Eye (tissue), 1 donor: ENCODE measurements around the gene NENF.

Experiments
- DNase-seq: peaks from one replicate; pipeline ENCODE4 v3.0.0-alpha.2; 2015

NENF gene

DNA sequence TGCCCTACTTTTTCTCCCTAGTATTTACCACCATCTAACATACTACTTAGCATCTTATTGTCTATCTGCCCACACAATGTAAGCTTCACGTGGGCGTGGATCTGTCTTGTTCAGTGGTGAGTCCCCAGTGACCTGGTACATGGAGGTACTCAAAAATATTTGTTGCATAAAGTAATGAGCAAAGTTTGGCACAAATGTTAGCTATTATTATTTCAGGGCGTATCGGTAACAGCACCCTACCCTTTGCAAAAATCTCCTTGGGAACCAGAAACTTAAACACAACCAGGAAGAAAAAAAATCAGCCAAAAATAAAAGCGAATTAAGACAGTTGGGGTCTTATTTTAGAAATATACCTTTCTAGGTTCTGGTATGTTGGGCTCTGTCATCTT, 454 bp upstream of the NENF start:
- no peak for DNase-seq

DNA sequence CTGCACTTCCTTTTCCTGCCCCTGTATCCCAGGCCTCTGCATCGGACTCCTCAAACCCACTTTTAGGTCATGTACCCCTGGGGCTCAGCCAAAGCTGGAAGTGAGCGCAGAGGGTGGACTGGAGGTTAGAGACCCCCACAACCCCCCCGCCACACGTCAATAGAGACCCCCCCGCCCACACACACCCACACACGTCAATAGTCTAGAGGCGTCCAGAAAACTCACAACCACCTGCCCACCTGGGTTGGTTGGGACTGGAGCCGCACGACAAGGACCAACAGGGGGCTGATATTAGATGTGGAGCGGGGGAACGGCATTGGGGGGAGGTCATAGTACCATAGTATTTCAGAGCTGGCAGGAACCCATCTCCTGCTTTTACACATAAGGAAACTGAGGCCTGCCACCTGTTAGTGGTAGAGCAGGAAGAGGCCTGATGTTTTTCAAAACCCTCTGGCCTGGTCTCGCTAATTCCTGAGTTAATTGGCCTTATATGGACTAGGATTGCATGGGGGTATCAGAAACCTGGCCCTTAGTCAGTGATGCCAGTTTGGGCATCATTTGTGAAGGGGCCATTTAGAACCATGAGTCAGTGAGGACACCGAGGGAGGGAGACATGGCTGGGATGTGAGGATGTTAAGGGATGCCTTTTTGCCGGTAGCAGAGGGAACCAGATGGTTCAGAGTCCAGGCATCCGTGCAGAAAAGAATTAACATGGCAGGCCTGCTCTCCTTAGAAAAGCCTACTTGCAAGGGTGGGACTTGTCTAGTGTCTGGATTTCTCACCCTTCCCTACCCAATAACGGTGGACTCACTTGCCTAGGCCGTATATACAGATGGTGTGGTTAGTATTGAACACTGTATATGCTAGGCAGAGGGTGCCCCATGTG, 1.1 kb downstream of the NENF start:
- peak; percentile 68 for DNase-seq

DNA sequence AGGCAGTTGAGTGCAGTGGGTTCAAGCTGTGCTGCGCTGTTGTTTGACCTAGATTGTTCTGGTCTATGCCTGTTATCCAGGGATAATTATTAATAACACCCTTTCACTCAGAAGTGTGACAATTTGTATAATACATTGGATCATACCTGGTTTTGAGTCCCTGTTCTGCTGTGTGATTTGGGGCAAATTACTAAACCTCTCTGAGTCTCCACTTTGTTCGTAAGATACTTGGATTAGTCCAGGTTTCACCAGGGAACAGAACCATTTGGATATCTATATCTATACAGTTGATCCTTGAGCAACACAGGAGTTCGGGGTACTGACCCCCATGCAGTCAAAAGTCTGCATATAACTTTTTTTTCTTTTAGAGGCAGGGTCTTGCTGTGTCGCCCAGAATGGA, 2.3 kb downstream of the NENF start:
- no peak for DNase-seq

DNA sequence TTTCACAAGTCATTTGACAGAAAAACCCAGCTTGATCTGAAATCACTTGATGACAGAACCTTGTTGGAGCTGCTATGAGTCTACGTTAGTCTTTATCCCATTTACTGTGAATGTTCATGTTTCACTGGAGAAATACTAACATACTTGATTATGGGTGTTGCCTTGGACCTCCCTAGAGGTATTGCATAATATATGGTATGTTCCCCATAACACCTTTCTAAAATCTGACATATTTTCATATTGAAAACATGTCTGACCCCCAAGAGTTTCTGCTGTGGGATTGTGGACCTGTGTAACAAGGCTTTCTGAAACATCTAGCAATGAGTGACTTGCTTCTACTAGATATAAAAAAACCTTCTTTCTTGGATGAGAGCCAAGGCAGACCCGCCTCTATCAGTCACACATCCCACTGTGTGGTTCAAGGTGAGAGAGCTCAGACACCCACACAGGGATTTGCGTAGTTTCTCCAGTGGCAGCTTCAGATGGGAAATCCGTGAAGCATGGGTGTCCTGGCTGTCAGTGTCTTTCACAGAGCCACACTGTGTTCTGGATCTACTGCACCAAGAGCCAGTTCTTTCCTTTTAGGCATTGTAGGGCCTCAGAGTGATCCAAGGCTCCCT, 4.6 kb downstream of the NENF start:
- DNase-seq: no peak

DNA sequence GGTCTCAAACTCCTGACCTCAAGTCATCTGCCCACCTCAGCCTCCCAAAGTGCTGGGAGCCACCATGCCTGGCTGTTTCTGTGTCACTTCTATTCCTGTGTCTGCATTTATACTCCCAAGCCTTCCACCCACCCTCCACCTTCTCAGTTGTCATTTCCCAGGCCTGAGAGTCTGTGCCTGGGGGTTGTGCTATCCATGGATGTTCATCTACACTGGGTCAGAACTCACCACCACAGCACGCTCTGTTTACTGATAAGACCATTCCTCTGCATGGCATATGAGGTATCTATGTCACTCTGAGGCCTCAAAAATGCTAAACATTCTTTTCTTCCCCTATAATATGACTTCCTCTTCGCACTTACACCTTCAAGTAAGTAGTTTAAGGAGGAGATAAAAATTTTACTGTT, 6.1 kb downstream of the NENF start:
- no peak for DNase-seq

DNA sequence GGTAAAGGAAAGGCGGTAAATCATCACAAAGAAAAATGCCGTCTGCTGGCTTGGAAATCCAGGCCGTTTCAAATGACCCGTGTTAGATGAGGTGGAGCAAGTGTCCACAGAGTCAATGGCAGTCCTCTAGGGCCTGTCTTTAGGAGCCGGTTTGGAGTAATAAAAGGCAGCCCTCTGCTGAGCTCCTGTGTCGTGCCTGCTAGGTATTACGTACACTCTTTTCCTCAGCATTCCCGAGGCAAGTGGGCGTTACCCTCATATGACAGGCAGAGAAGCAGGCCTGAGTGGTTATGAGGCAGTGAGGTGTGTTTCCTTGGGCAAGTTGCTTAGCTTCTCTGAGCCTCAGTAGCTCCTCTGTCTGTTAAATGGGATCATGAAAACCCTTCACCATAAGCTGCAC, 7.7 kb downstream of the NENF start:
- peak; percentile 47 for DNase-seq

DNA sequence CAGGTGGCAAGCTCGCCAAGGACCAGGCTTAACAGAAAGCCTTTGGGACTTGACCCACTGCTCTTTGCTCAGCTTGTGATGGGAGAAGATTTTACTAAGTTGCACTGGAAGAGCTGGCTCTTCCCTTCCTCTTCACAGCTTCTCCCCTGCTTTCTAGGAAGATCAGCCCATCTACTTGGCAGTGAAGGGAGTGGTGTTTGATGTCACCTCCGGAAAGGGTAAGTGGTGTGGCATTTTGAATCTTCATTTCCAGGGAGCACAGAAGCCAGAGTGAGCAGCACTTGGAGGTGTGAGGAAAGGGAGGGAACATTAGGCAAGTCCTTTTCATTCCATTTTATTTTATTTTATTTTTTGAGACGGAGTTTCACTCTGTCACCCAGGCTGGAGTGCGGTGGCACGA, 9.7 kb downstream of the NENF start:
- no peak for DNase-seq

DNA sequence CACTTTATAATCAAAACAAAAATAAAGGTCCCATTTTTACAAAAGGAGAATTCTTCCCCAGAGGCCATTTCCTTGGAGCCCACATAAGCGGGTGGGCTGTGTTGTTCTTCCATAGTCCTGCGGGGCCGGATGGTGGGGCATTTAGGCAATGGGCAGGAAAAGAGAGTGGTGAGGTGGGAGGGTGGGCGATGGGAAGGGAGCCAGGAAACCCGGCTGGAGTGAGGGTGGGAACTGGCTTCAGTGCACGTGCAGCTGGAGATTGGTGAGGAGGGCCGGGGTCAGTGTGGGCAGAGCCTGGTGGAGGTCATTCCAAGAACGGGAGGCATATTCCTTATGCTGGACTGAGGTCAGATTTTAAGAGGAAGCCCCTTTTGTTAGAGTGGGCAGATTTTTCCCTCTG, 13.6 kb downstream of the NENF start:
- no peak for DNase-seq

DNA sequence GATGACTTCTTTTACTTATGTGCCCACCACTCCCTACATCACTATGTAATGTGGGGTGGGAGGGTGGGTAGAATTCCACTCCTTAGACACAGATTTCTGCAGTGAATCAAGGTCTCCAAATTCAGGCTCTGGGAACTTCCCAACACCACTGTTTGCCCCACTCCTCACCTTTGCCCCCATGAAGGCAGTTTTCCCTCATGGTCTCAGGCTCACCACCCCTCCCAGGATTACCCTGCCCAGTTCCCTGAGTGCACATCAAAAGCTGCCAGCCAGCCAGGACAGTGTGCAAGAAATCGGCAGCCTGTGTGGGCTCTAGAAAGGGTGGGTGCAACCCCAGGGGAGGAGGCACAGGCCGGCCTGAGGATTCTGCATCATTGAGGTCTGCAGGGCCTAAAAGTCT, 14.8 kb downstream of the NENF start:
- no peak for DNase-seq

DNA sequence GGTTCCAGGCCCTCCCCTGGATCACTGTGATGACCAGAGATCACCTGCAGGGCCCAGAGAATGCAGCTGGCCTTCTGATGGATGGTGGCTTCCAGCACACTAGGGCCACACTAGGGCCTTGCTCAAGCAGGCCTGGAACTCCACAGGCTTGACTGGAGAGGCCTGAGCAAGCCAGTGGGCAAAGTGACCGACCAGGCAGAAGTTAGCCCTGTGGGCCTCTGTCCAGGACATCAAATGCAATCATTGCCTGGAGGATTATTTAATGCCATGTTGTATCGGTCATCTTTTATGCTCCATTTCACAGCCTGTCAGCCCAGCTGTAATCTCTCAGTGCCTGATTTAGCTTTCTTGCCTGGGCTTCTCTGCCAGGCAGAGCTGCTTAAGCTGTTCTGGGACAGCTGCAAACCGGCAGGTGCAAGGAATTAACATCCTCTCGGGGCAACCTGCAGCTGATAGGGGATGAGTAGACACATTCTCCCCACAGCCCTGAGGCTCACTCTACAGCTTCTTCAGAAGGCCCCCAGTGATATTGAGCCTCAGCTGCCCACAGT, 17.7 kb downstream of the NENF start:
- peak; percentile 93 for DNase-seq

DNA sequence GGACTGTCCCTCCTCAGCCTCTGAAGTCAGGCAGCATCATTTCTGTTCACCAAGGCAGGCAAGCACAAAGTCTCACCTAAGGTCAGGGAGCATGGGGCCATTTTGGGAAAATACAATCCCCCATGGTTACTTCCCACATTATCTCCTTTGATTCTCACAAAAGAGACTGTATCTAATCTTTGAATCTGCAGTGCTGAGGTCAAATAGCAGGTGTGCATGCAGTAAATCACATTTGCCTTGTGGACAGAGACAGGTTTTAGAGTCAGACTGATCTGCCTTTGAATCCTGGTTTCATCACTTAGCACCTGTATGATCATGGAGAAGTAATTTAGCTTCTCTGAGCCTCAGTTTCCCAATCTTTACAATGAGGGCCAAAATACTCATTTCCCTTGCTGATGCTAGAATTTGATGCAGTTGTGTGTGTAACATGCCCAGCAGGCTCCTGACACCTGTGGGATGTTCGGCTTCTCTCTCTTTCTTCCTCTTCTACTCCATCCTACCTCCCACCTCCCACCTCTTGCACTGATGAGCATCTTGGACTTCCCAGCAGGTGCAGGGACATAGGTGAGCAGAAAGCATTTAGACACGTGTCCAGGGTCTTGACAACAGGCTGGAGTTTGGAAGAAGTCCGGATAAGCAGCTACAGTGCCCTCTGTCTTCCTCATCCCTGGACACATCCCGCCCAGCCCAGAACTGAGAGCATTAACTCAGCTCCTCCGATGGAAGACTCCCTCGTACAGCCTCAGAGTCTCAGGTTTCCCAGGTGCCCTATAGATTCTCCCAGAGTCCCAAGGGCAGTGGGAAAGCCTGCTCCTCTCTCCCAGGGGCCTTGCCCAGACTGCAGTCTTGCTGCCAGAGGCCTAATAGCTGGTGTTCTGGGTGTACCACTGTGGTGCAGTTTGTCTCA, 18.9 kb downstream of the NENF start:
- DNase-seq: no peak

DNA sequence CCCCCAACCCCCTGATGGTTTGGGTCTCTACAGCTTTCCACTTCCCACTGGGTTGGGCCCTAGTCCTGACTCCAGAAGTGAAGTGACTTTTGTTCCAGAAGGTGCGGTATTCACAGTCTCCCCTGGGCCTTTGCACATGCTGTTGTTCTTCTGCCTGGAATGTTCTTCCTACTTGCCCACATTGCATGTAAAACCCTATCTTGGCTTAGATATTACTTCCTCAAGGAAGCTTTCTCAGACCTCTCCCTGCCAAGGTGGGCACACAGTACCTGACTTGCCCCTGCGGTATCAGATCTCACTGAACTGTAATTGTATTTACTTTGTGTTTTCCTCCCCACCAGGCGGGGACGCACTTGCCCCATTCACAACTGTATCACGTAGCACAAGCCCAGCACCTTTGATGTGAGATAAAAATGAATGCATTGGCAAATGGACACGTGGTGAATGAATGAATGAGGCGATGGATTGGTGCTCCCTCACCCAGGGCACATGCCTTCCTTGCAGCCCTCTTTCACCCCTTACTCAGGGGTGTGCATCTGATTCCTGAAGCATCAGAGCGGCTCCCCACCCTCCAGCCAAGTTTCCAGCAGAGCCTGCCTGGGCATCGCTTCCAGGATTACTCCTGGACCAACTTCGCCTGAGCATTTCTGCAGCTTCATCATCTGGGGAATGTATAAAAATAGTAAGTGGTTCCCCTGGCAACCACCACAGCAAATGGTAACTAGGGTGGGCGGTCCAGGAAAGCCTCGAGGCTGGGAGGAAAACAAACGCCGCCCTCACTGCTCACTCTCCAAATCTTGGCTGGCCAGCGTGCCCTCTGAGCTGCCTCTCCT, 19.8 kb downstream of the NENF start:
- DNase-seq: peak; percentile 49

DNA sequence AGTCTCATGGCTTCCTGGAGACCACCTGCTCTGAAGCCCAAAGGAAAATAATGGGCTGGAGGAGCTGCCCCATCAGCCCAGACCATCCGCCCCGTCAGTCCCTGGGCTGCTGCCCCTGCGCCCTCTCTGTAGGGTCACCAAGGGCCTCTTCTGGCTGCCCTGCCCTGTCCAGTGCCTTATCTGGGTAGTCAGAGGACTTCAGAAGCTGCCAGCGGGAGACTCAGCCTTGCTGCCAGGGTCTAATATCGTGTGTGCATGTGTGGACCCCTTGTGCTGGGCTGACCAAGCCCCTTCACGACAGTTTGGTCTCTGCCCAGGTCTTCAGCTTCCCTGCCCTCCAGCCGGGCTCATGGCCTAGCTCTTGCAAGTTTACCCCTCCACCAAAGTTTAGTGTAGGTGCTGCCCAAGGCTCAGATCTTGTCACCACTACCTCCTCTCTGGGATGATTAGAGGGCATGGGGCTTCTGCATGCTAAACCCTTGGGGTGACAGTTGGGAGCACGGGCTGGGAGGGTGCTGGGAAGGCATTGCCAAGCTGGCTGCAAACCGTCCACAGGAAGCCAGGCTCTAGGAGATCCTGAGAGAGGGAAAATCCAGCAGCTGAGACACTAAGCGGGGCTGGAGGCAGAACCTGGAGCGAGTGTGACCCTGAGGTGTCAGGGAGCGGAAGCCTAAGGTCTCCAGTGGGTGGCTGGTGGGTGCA, 20.6 kb downstream of the NENF start:
- no peak for DNase-seq

DNA sequence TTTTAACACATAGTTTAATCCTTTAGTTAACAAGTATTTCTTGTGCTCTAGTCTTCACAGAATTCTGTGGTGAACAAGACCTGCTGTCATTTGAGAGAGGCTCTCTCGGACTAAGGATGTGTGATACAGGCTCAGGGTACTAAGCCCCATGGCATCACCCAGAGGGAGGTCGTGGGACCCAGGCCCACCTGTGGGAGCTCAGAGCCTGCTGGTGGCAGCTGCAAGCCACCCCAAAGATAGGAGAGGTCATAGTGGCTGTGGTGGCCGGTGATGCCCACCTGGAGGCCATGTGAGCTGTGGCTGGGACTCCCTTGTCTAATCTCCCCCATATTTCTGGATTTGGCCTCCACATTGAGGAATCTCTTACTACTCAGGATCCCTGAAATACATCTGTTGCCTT, 22.0 kb downstream of the NENF start:
- no peak for DNase-seq

DNA sequence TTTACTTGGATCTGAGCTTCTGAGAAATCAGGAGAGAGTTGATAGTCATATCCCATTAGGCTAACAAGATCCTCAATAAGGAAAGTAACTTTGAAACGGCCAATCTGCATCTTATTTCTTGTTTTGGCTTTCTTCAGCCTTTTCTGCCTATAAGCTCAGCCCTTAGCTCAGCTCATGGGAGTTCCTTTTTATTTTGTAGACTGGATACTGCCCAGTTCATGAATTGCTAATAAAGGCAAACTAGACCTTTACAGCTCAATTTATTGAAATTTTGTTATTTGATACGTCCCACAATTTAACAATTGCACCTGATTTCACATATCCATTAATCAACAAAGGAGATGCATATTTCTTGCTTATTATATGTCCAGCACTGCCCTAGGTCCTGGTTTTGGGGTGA, 22.7 kb downstream of the NENF start:
- no peak for DNase-seq

DNA sequence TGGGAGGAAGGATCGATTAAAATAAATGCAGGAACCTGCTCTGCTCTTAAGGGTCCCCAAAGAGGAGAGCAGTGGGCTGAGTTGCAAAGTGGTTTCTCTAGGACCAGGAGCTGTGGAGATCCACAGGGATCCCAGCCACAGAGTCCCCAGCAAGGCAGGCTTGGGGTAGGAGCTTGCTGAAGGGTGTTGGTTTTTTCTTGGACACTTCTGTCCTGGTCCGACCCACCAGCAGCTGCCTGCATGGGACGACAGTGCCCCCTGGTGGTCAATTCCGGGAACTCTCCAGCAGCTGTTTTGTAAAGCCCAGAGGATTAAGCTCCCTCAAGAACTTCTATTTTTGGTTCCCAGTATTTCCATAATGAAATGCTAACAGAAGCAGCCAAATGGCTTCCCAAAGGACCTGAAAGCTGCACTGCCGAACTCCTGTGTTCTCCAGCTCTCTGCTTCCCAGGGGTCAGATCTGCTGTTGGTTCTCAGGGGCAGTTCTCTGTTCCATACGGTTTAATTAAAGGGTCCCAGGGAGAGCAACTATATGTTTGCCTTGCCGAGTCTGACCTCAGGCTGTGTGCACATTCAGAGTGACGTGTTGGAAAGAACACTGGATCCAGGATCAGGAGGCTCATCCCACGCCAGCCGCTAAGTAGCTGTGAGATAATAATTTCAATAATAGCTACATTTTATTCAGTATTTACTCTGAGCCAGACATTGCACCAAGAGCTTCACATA, 23.2 kb downstream of the NENF start:
- DNase-seq: peak; percentile 95

DNA sequence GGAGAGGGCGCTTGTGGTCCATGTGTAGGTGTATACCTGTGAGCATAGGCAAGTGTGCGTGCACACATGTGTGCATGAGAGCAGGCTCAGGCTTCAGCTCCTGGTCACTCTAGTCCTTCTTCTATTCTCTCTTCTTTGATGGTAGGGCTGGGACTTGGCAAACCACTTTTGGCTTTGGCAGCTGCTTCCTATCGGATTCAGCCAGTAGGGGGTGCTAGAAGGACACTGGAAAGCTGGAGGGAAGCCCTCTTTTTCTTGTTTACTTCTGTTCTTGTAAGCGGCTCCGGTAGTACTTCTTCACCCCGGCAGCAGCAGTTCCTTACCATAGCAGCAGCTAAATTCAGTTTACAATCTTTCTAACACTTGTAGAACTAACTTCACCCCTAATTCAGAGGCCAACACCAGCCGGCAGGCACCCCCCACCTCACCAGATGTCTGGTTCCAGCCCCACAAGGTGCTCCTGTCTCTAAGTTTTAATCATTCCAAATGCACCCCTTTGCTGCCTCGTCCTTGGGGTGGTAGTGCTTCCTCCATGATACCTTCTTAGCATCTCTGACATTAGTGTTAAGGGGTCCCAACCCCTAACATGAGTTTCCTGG, 25.1 kb downstream of the NENF start:
- DNase-seq: peak; percentile 73

DNA sequence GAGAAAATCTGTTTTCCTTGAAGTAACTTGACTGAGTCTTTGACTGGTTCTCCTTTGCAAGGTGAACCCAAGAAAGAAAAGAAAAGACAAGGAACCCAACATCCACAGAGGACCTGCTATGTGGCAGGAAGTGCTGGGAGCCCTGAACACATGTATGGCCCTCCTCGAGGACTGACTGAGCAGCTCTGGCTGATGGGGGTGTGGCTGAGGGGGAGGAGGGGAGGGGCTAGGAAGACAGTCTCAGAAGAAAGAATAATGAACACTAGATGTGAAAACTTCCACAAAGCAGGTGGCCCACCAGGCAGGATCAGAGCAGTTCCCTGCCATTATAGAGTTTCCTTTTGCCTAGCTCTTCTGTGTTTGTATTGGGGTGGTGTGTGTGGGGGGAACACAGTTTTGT, 26.1 kb downstream of the NENF start:
- DNase-seq: no peak

DNA sequence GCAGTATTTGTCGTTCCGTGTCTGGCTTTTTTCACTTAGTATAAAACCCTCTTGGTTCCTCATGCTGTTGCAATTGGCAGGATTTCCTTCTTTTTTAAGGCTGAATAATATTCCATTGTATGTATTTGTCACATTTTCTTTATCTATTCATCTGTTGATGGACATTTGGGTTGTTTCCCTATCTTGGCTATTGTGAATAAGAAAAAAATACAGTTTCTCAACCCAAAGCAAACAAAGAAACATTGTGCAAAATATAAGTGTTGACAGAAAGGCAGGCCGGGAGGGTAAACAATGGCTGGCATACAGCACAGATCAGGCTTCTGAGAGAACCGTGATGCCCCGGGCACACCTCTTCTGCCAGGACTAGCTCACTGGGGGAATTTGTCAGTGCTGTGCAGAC, 26.9 kb downstream of the NENF start:
- no peak for DNase-seq

DNA sequence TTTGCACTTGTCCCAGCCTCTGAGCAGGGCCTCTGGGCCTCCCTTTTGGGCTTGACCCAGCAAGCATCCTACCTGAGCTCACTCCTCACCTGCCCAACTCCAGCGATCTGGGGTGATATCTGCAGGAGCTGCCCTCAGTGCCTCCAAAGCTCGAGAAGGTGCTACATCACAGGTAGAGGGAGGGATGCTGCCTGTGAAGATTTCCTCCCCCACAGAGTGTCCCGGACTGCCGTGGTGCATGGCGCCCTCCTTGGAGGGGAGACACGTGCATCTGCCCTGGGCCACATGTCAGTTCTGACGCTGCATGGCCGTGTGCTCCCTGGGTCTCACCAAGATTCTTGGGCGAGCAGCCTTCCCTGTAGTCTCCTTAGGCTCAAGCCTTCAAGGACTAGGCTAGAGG, 27.7 kb downstream of the NENF start:
- no peak for DNase-seq
